CD4-positive, alpha-beta T cell treated with Interleukin-6 at 100 ng/mL for 8 hours (primary cell): Measurements from ENCODE around the gene CEP43.
A peak's percentile ranks its signal among the peaks of the same experiment; 100 is the strongest.

ENCODE experiments used
- DNase-seq: peaks from one replicate; pipeline ENCODE4 v3.0.0-alpha.2; 2020; ENCODE audit warnings: mixed read lengths, low spot score

Gene CEP43

GRCh38 chr6:166966268-166966667 lies 32.9 kb upstream of the CEP43 start:
- no peak for DNase-seq

DNA sequence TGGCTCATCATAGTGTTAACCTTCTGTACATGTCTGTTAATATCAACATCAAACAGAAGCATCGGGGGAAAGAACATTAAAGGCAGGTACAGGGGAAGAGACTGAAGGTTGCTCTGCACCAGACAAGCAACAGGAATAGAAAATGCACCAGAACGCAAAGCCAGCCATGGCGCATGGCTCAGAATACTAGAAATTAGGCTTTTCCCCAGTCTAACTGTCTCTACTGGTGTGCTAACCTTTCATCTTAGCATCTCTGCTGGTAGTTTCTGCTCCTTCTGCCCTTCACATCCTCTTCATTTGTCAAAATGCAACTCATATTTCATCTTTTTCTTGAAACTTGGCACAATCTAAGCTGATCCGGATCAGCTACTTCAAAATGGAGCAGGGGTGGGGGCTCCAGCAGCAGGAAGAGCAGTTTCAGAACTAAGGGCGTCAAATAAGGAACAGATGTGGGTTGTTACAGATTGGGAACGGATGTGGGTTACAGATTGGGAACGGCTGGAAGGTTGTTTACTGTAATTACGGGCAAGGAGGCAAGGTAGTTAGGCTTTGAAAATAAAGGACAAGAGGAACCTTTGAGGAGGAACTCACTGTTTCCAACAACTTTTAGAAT lies 29.7 kb upstream of the CEP43 start:
- DNase-seq: peak; percentile 44

GRCh38 chr6:166970091-166970490 lies 29.1 kb upstream of the CEP43 start:
- DNase-seq: no peak

GRCh38 chr6:166970776-166971175 lies 28.4 kb upstream of the CEP43 start:
- no peak for DNase-seq

- no peak for DNase-seq
Observed at GRCh38 chr6:166971271-166971670, 27.9 kb upstream of the CEP43 start.

DNA sequence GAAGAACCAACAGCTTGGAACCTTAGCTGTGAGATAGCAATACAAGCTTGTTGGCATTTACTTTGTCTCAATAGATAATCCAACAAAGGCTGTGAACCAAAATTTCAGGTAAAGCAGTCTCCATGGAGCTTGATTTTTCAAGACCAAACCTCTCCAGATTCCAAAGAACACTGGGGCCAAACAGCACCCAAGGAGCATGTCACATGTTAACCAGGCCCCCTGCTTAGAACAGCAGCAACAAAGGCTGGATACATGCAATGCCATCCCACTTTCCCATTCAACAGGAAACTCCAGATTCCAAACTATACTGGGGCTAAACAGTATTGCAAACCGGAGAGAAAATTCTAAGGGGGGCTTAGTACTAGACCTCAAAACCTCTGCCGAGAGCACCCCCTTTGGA lies 27.1 kb upstream of the CEP43 start:
- DNase-seq: no peak

- DNase-seq: no peak
Observed at GRCh38 chr6:166976636-166977035, 22.6 kb upstream of the CEP43 start.

GRCh38 chr6:166977621-166978525 lies 21.3 kb upstream of the CEP43 start:
- no peak for DNase-seq

GRCh38 chr6:166980738-166981137 lies 18.5 kb upstream of the CEP43 start:
- no peak for DNase-seq

- no peak for DNase-seq
Observed at GRCh38 chr6:166987448-166987847, 11.7 kb upstream of the CEP43 start.

GRCh38 chr6:166987930-166988329 lies 11.3 kb upstream of the CEP43 start:
- DNase-seq: peak; percentile 16

GRCh38 chr6:166988674-166989201 lies 10.5 kb upstream of the CEP43 start:
- DNase-seq: no peak

DNA sequence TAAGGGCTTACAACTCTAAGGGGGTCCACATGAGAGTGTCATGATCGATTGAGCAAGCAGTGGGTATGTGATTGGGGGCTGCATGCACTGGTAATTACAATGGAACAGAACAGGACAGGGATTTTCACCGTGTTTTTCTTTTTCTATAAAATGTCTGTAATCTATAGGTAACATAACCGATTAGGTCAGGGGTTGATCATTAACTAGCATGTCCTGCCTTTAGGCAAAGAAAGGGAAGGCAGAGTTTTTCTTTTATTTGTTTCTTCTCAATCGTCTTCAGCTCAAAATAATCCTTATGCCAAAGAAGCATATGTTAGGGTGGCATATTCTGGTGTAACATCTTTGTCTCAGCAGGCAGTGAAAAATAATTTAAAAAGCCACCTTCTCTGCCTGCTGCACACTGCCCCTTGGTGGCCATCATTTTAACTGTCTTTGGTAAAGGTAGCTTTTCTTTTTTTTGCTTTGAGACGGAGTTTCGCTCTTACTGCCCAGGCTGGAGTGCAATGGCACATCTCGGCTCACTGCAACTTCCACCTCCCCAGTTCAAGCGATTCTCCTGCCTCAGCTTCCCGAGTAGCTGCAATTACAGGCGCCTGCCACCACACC lies 9.7 kb upstream of the CEP43 start:
- peak; percentile 71 for DNase-seq

- DNase-seq: no peak
Observed at GRCh38 chr6:166996406-166996805, 2.8 kb upstream of the CEP43 start.

DNA sequence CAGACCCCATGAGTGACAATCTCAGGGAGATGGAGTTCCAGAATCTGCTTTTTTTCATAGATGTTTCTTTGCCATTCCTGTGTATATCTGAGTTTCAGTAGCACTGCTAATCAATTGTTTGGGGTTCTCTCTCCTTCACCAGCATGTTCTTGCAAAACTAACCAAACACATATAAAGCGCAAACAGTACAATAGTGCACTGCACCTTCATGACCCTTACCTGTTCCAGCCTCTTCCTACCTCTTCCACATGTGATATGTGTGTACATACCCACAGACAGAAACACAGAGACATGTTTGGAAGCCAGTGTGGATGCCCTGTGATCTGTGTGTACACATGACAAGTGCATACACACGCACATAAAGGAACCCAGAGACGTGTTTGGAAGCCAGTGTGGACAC lies 1.8 kb upstream of the CEP43 start:
- no peak for DNase-seq

DNA sequence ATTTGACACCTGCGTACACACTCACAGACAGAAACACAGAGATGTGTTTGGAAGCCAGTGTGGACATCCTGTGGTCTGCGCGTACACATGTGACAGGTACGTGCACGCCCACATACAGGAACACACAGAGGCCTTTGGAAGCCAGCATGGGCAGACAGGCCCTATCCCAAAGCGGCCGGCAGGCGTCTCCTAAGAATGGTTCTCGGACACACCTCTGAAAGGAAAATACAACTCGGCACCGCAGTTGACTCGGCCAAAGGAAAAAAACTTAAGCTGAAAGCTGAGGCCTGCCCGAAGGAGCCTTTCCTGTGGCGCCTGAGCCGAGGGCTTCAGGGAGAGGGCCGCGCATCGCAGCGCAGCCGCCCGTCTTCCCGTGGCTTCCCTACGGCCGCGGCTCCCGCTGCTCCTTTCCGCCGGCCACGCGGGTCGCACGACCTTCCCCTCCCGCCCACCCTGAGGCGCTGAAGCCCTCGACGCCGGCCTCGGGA lies 1.4 kb upstream of the CEP43 start:
- DNase-seq: peak; percentile 36

DNA sequence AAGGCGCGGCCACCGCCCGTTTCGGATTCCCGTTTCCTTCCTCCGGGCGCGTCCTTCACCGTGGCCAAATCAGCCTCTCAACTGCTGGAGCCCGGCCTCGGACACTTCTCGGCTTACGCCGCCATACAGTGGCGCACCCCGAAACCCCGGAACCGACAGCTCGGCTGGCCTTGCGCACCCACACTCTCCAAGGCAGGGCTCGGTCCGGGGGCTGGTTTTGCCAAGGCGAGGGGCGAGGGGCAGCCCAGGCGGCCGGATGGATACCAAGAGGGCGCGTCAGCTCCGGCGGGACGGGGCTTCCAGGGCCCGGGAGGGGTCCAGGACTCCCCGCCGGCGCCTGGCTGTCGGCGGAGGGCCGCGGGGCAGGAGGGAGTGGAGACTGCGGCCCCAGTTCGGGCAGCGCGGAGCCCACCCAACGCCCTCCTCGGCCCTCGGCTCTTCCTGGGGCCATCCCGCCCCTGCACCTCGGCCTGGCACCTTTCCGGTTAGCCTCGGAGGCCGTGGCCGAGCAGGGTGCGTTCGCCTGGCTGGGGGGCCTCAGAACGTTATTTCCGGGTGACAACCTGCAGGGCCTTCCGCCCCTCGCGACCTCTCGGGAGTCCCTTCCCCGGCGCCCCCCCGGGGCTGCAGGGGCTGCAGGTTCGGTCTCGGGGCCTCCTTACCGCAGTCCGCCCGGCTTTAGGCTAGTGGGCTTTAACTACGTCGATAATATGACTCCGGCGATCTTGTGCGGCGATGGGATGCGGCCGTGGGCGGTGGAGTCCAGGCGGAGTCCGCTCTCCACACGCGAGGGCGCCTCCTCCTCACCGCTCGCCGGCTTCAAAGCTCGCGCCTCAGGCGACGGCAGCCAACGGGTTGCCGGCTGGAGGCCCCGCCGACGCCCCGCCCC lies 697 bp upstream of the CEP43 start:
- no peak for DNase-seq

- no peak for DNase-seq
Observed at GRCh38 chr6:166999884-167000253, 672 bp downstream of the CEP43 start.

GRCh38 chr6:167000759-167001158 lies 1.6 kb downstream of the CEP43 start:
- DNase-seq: no peak

DNA sequence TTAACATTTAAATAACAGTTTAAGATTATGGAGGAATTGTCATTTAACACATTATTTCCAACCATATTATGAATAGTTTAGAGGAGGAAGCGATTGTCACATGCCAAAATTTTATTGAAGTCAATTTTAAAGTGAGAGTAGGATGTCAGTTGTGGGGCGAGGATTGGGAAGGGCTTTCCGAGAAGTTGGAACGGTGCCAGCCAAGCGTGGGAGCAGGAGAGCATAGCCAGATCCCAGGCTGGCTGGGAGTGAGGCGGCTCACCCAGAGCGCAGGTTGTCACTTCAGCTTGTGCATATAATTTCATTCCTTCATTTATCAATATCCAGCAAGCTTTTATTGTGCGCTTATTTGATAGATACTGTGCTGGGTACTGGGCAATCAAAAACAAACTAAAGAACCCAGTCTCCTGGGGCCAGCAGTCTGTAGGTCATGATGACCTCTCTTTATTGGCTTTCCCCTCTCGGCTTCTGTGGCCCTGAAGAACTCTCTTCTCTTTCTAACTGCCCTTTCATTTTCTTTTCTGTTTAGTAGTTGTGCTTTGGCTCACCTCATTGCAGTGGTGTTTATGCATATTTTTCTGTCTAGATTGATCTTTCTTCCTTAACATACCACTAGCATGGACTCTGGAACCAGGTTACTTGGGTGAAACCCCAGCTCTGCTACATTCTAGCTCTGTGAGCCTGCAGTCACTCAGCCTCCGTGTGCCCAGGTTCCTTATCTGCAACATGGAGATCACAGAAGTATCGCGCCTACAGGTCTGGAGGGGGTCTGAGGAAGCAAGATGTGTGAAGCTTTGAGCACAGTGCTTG lies 6.4 kb downstream of the CEP43 start:
- DNase-seq: no peak

GRCh38 chr6:167007985-167008384 lies 8.8 kb downstream of the CEP43 start:
- no peak for DNase-seq
